ENCODE data around the gene XYLT2. TPM values are rescaled to one million over a fixed set of nuclear protein-coding genes. Genes with fewer than 3 reads are reported as not detected.
A peak's percentile ranks its signal among the peaks of the same experiment; 100 is the strongest.

Gene XYLT2
- polyA plus RNA-seq, 6 donors from 2014 or later, result 5.7 to 14.0 (median 9.5) TPM

DNA sequence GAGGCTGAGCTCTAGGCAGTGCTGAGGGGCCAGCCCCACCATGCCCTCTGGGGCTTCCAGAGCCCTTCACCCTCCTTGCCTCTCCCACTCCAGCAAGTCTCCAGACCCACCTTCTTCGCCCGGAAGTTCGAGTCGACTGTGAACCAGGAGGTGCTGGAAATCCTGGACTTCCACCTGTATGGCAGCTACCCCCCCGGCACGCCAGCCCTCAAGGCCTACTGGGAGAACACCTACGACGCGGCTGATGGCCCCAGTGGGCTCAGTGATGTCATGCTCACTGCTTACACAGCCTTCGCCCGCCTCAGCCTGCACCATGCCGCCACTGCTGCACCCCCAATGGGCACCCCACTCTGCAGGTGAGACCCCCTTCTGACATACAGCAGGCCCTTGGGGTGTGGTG lies 10.5 kb downstream of the XYLT2 start:
- peaks cover 14 to 15% (median 14%) of the 10 kb centered on the region in 3 donors for H3K4me1 Mint-ChIP-seq
- H3K9me3 Mint-ChIP-seq, result no peaks in the 10 kb centered on the region
- ATAC-seq (ENCODE audit: low read depth in 2 of 2) (no peak), DNase-seq (no peak)
- no peak overlapping the region for H3K4me3 Mint-ChIP-seq
- no peaks in the 10 kb centered on the region for H3K36me3 Mint-ChIP-seq
- no peaks in the 10 kb centered on the region for H3K27me3 Mint-ChIP-seq
- H3K27ac Mint-ChIP-seq, result peak overlapping the region in 1 of 6 donors; percentile 38

DNA sequence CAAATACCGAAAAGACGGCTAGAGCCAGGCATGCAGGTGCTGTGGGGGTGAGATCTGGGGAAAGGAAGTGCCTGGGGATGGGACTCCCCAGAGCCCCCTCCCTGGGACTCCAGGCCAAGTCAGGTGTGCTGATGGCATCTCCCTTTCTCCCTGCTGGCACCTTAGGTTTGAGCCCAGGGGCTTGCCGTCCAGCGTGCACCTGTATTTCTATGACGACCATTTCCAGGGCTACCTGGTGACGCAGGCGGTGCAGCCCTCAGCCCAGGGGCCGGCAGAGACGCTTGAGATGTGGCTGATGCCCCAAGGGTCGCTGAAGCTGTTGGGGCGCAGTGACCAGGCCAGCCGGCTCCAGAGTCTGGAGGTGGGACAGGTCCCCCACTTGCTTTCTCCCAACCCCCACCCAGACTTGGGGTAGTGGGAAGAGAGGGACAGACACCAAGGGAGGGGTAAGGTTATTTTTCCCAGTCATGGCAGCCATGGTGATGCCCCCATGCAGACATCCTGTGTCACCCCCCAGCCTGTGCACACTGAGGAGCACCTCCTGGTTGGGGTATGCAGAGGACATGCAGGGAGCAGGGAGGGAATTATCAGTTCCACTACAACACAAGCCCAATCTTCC lies 11.1 kb downstream of the XYLT2 start:
- ATAC-seq (ENCODE audit: low read depth in 2 of 2), result no peak
- Mint-ChIP-seq H3K27ac (peak overlapping the region in 1 of 6 donors; percentile 38), H3K9me3 (no peaks in the 10 kb centered on the region), H3K27me3 (no peaks in the 10 kb centered on the region), H3K4me1 (peaks cover 12 to 15% (median 13%) of the 10 kb centered on the region in 3 donors), H3K4me3 (no peak overlapping the region), H3K36me3 (no peaks in the 10 kb centered on the region)
- DNase-seq, result no peak

DNA sequence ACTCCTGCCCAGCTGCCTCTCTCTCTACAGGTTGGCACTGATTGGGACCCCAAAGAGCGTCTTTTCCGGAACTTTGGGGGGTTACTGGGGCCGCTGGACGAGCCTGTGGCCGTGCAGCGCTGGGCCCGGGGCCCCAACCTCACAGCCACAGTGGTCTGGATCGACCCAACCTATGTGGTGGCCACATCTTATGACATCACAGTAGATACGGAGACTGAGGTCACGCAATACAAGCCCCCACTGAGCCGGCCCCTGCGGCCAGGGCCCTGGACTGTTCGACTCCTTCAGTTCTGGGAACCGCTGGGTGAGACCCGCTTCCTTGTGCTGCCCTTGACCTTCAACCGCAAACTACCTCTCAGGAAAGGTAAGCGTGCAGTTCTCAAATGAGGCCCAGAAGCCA lies 12.3 kb downstream of the XYLT2 start:
- Mint-ChIP-seq H3K36me3 (no peaks in the 10 kb centered on the region), H3K27ac (peak overlapping the region in 1 of 6 donors; percentile 11), H3K4me3 (no peak overlapping the region), H3K4me1 (peaks cover 10 to 12% (median 11%) of the 10 kb centered on the region in 3 donors), H3K27me3 (no peaks in the 10 kb centered on the region), H3K9me3 (no peaks in the 10 kb centered on the region)
- no peak for DNase-seq
- ATAC-seq (ENCODE audit: low read depth in 2 of 2), result no peak

DNA sequence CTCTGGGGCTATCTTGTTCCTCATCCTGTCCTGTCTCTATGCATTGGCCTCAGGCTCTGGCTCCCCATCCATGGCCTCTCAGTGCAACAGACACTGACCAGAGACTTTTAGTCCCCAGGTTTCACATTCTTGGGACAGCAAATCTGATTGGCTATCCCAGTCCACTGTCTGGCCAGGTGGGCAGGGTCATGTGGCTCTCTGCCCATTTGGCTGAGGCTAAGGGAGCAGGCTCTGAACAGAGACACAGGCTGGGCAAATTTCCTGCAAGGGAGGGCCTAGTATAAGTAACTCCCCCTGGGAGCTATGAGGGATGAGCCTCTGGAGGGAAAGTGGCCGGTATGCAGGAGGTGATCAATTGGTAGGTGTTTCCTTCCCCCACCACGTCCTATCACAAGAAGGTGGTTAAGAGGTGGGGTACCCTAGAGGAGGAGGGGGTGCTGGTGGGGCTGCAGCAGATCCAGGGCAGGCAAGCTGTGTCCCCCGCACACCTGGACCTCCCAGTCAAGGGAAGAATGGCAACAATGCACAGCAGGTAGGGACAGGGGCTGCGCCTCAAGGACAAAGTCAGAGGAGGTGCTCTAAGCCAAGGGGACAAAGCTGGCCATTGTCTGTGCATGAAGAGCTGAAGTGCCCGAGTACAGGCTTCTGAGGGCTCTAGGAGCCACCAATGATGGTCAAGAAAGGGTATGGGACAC lies 13.2 kb downstream of the XYLT2 start:
- DNase-seq (no peak), ATAC-seq (ENCODE audit: low read depth in 2 of 2) (no peak)
- no peaks in the 10 kb centered on the region for H3K27me3 Mint-ChIP-seq
- H3K4me1 Mint-ChIP-seq, result peaks cover 8 to 13% (median 12%) of the 10 kb centered on the region in 3 donors
- no peaks in the 10 kb centered on the region for H3K36me3 Mint-ChIP-seq
- H3K9me3 Mint-ChIP-seq, result no peaks in the 10 kb centered on the region
- no peak overlapping the region for H3K4me3 Mint-ChIP-seq
- H3K27ac Mint-ChIP-seq, result peak overlapping the region in 1 of 6 donors; percentile 88

DNA sequence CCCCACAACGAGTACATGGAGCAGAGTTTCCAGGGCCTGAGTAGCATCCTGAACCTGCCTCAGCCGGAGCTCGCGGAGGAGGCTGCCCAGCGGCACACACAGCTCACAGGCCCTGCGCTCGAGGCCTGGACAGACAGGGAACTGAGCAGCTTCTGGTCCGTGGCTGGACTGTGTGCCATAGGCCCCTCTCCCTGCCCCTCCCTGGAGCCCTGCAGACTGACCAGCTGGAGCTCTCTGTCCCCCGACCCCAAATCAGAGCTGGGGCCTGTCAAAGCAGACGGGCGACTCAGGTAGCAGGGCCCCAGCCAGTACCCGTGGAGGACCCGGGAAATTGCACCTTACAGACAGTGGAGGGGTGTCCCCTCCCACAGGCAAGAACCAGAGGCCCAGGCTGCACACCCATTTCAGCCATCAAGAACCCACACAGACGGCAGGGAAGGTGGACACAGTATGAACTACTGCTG lies 14.1 kb downstream of the XYLT2 start:
- DNase-seq (no peak), ATAC-seq (ENCODE audit: low read depth in 2 of 2) (no peak)
- Mint-ChIP-seq H3K27me3 (no peaks in the 10 kb centered on the region), H3K4me1 (peaks cover 8 to 12% (median 12%) of the 10 kb centered on the region in 3 donors), H3K27ac (peak overlapping the region in 2 of 6 donors; percentile 18 to 35), H3K9me3 (no peaks in the 10 kb centered on the region), H3K36me3 (no peaks in the 10 kb centered on the region), H3K4me3 (no peak overlapping the region)

DNA sequence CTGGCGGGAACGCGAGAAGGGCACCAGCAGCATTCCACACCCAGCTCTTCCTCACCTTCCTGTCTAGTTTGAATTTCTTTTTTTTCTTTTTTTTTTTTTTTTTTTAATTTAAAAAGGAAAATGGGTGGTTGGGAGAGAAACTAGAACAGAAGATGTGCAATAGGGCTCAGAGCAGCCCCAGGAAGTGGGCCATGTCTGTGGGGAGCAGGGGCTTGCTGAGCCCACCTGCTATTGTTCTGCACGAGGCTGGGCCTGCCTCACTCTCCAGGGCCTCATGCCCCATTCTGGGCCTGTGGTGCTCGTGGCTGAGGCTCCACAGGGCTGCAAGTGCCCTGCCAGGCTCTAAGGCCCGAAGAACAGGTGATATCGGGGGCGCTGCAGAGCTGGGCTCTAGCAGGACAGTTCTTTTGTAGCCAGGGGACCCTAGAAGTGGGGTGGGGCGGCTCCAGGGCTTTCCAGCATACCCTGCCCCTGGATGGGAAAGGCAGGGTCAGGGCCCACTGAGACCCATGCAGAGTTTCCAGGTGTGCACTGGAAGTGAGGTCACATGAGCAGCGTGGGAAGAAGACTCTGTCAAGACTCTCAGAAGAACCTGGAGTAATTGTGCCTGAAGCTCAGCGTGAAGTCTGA lies 14.7 kb downstream of the XYLT2 start:
- Mint-ChIP-seq H3K4me1 (peaks cover 11 to 12% (median 12%) of the 10 kb centered on the region in 3 donors), H3K36me3 (peaks cover 0 to 2% of the 10 kb centered on the region in 2 donors), H3K4me3 (no peak overlapping the region), H3K27ac (peak overlapping the region in 1 of 6 donors; percentile 18), H3K9me3 (no peaks in the 10 kb centered on the region), H3K27me3 (no peaks in the 10 kb centered on the region)
- ATAC-seq (ENCODE audit: low read depth in 2 of 2), result no peak
- no peak for DNase-seq

DNA sequence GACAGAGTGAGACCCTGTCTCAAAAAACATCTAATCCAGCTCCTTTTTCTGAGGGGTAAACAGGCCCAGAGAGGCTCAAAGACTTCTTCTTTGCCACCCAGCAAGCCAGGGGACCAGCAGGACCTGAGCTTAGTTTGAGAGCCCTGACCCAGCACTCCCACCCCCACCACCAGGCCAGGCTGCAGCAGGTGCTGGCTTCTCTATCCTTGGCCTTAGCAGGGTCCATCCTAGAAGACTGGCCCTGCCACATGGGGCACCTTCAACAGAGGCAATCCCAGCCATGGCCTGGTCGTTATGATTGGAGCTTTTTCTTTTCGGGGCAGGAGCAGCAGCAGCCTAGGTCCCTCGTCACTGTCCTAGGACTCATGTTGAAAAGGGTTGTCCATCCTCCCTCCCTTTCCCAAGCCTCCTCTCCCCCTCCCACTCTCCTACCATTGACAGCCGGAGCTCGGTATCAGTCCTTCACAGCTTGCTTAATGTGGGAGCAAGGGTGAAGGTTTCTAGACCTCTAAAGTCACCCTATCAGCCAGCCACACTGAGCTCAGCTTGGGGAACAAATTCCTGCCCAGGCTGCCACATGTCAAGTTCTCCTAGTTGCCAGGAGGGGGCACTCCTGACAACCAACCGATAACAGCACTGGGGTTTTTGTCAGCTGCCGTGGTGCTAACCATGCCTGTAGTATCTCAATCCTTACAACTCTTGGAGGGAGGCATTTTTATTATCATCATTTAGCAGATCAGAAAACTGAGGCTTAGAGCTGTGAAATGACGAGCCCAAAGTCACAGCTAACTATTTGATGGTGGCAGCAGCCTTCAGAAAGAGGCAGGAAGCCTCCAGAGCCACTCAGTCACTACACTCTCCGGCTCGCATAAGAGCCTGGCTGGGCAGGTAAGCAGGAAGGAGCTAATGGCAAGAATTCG lies 15.9 kb downstream of the XYLT2 start:
- peaks cover 0 to 5% of the 10 kb centered on the region in 2 donors for H3K36me3 Mint-ChIP-seq
- no peaks in the 10 kb centered on the region for H3K27me3 Mint-ChIP-seq
- peak overlapping the region in 4 of 6 donors; percentile 36 to 84 (median 54) for H3K27ac Mint-ChIP-seq
- ATAC-seq (ENCODE audit: low read depth in 2 of 2) (peak; percentile 89 to 97), DNase-seq (peak; percentile 41)
- no peaks in the 10 kb centered on the region for H3K9me3 Mint-ChIP-seq
- H3K4me1 Mint-ChIP-seq, result peaks cover 12 to 13% (median 12%) of the 10 kb centered on the region in 3 donors
- H3K4me3 Mint-ChIP-seq, result peak overlapping the region in 2 of 8 donors; percentile 1 to 67

DNA sequence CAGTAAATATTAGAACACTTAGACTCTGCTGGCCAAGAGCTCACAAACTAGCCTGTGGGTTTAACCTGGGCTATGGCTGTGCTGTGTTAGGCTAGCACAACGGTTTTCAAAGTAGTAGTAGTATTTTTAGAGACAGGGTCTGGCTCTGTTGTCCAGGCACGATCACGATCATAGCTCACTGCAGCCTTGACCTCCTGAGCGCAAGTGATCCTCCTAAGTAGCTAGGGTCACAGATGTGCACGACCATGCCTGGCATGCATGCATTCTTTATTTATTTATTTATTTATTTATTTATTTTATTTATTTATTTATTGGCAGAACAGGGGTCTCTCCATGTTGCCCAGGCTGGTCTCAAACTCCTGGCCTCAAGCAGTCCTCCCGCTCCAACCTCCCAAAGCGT lies 16.7 kb downstream of the XYLT2 start:
- Mint-ChIP-seq H3K9me3 (no peaks in the 10 kb centered on the region), H3K27me3 (no peaks in the 10 kb centered on the region), H3K27ac (no peak overlapping the region), H3K36me3 (peaks cover 0 to 9% of the 10 kb centered on the region in 2 donors), H3K4me1 (peaks cover 12 to 13% (median 12%) of the 10 kb centered on the region in 3 donors), H3K4me3 (no peak overlapping the region)
- ATAC-seq (ENCODE audit: low read depth in 2 of 2), result no peak
- no peak for DNase-seq

DNA sequence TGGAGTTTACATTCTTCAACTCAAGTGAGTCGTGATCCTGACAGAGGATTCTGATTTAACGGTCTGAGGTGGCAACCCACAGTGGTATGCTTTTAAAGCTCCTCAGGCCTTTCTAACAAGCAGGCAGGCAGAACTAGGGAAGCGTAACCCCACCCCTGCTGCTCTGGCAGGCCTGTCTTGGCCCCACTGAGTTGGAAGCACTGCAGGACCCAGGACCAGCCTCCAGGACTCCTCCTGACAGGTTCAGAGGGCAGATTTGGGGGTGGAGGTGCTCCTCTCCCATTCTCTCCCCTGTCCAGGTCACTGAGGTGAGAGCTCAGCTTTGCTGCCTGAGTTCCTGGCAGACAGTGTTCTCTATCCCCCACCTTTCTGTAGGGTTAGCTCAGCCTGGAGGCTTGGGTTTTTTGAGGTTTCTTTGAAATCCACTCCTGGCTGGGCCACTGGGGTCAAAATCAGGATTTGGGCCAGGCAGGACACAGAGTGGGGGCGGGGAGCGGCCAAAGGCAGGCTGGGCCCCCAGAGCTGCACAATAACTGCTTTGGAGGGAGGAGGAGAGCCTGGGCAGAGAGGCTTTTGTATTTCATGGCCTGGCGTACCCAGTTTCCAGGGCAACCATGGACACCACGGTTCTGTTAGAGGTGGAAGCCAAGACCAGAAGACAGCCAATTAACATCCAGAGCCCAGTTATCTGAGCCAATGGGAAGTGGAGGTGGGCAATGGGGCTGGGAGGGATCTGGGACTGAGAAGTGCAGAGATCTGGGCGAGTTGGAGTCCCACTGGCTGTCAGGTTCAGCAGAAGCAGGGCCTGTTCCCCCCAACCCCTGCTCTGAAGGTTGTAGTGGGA lies 17.5 kb downstream of the XYLT2 start:
- Mint-ChIP-seq H3K27me3 (no peaks in the 10 kb centered on the region), H3K27ac (peak overlapping the region in 1 of 6 donors; percentile 49), H3K4me3 (no peak overlapping the region), H3K9me3 (no peaks in the 10 kb centered on the region), H3K4me1 (peaks cover 12 to 13% (median 12%) of the 10 kb centered on the region in 3 donors), H3K36me3 (peaks cover 0 to 14% of the 10 kb centered on the region in 2 donors)
- DNase-seq, result no peak
- ATAC-seq (ENCODE audit: low read depth in 2 of 2), result no peak

DNA sequence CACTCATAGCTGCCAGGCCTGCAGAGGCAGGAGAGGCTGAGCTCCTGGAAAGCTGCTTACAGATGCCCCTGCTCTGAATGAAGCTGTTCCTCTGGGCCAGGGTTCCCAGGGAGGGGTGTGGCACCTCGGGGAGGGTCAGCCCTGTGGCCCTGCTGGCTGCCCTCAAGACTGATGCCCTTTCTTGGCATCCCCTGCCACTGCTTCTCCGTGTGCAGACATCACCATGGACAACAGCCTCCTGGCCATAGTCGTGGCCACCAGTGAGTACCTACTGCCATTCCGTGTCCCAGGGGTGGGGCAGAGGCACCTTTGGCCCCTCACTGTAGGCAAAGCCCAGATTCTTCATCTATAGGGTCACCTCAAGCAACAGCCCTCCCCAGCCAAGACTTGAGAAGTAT lies 18.1 kb downstream of the XYLT2 start:
- peaks cover 0 to 14% of the 10 kb centered on the region in 2 donors for H3K36me3 Mint-ChIP-seq
- H3K27ac Mint-ChIP-seq, result no peak overlapping the region

DNA sequence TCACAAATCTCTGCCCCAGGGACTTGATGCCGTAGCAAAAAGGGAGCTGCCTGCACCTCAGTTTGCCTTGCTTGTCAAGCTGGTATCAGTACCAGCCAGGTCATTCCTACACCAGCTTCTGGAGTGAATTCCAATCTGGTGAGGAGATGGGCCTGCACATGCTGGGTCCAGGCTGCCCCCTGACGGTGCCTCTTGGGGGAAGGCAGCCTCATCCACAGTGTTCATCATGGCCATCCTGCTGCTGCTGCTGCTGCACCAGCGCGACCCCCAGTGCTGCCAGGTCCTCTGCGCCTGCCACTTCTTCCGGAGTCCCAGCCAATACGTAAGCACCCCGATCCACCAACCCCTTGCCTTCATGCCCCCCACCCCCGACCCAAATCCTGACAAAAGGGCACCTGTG lies 18.8 kb downstream of the XYLT2 start:
- Mint-ChIP-seq H3K27ac (no peak overlapping the region), H3K4me3 (no peak overlapping the region), H3K9me3 (no peaks in the 10 kb centered on the region), H3K4me1 (peaks cover 8 to 13% (median 12%) of the 10 kb centered on the region in 3 donors), H3K27me3 (no peaks in the 10 kb centered on the region), H3K36me3 (peaks cover 0 to 14% of the 10 kb centered on the region in 2 donors)
- ATAC-seq (ENCODE audit: low read depth in 2 of 2) (no peak), DNase-seq (no peak)

More for the DNA sequence above, 18.1 kb downstream of the XYLT2 start:
- H3K4me3 Mint-ChIP-seq, result no peak overlapping the region
- no peak for DNase-seq
- H3K27me3 Mint-ChIP-seq, result no peaks in the 10 kb centered on the region
- peaks cover 11 to 13% (median 12%) of the 10 kb centered on the region in 3 donors for H3K4me1 Mint-ChIP-seq
- no peak for ATAC-seq (ENCODE audit: low read depth in 2 of 2)
- no peaks in the 10 kb centered on the region for H3K9me3 Mint-ChIP-seq

DNA sequence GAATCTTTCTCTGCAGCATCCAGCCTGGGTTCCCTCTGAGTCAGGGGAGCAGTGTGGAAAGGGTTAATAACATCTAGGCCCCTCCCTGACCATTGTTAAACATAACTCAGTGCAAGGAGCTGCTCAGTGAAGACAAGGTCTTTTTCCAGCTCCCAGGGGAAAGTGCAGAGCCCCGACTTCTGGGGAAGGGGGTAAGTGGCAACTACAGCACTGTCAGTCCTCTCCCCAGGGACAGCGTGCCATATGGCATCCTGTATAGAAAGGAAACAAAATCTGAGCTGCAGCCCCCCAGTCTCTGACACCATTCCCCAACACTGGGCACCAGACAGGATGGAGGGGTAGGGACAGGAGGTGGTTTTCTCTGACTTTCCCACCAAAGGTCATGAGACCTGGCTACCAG lies 19.2 kb downstream of the XYLT2 start:
- H3K4me3 Mint-ChIP-seq, result no peak overlapping the region
- DNase-seq (no peak), ATAC-seq (ENCODE audit: low read depth in 2 of 2) (no peak)
- peaks cover 8 to 14% (median 13%) of the 10 kb centered on the region in 3 donors for H3K4me1 Mint-ChIP-seq
- no peaks in the 10 kb centered on the region for H3K27me3 Mint-ChIP-seq
- peaks cover 0 to 14% of the 10 kb centered on the region in 2 donors for H3K36me3 Mint-ChIP-seq
- H3K27ac Mint-ChIP-seq, result no peak overlapping the region
- H3K9me3 Mint-ChIP-seq, result no peaks in the 10 kb centered on the region
